Muscle of back (tissue), 11 donors: ENCODE measurements around the gene NPAS2. TPM values are rescaled to one million over a fixed set of nuclear protein-coding genes. Genes with fewer than 3 reads are reported as not detected.

ENCODE experiments used
- DNase-seq, 3 donors: peaks; one replicate each; pipeline versions ENCODE4 v3.0.0 to v3.0.0-alpha.2; 2013
- polyA plus RNA-seq, 10 donors: library from polyadenylated mRNA; unstranded; fragments of 120-200 nt; gene quantifications; one replicate each; pipeline ENCODE4 v1.2.1, GENCODE V29; 2013; ENCODE audit not compliant: insufficient read length in 10 of 10

NPAS2 gene
- polyA plus RNA-seq, 10 donors, result 6.1 to 12.1 (median 10.5) TPM

GRCh38 chr2:100853909-100854810 lies 34.2 kb downstream of the NPAS2 start:
- DNase-seq, result no peak

GRCh38 chr2:100855084-100855483 lies 35.1 kb downstream of the NPAS2 start:
- DNase-seq, result no peak

DNA sequence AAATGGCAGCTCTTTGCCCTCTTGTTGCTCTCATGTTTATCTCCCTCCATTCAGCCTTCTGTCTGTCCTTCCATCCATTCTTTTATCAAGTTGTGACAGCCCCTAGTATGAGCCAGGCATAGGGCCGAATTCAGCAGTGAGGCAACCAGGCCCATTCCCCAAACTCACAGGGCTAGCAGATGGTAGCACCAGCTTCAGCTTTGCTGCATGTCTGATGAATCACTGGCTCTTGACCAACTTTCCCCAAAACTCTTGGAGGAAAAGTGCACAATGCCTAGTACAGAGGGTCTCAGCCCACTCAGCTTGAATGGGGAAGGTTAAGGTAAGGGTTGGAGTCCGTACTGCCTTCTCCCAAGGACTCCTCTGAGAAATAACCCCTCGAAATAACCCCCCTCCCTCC lies 35.7 kb downstream of the NPAS2 start:
- DNase-seq, result no peak

DNA sequence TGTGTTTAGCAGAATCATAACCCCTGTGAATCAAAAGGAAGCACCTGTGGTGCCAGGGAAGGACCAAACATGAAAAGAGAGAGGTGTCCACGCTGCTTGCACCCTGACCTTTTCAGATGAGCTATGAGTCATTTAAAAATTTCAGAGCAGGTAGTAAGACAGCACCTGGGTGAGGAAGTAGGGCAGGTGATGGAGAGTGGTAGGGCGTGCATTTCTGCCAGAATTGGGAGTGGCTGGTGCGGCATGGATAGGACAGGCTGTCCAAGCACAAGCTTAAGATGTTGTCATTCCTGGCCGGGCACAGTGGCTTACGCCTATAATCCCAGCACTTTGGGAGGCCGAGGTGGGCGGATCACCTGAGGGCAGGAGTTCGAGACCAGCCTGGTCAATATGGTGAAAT lies 36.8 kb downstream of the NPAS2 start:
- no peak for DNase-seq

DNA sequence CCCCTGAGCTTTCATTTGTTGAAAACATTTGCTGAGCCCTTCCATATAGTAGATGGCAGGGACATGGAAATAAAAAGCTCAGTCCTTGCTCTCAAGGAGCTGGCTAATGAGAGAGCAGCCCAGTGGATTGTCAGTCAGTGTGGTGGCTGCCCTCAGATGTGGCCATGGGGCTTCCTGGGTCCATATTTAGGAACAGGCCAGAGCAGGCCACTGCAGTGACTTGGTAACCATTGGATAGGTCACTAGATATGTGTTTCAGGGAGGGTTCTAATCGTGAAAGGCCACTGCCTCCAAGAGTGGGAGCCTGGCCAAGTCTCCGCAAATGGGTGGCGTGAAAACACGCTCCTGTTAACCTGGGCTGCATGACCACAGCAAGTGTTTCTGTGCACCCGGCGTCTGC lies 37.4 kb downstream of the NPAS2 start:
- DNase-seq, result no peak

DNA sequence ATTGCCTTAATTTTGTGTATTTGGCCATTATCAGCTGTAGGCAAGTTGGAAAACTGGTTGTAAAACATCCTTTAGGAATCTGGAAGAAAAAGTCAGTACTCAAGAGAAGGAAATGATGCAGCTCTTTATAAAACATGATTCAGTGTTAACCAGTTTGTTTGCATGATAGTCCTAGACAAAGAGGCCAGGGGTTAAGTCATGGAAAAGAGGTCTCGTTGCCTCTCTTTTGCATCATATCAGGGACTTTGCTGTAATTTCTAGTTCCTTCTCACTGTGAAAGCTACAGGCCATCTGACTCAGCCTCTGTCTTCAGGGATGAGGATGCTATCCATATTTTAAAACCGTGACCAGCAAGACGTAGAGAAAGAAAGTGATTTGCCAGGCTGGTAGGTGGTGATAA lies 38.0 kb downstream of the NPAS2 start:
- DNase-seq, result peak in 1 of 3 donors; percentile 66

GRCh38 chr2:100859902-100860301 lies 40.0 kb downstream of the NPAS2 start:
- DNase-seq, result no peak

DNA sequence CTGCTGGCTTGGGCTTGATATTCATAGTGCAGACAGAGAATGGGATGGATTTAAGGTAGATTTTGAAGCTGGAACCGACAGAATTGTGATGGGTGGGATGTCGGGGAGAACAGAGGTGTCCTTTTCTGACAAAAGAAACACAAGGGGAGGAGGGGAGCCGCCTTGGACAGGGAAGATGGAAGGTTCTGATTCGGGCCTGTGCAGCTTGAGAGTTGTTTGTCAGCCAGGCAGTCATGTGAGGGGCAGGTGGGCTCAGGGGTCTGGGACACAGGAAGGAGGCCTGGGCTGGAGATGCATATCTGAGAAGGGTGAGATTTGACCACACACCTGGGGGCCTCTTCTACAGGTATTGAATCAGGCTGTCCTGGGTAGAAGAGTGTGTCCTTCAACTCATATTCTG lies 41.4 kb downstream of the NPAS2 start:
- no peak for DNase-seq

- no peak for DNase-seq
Measured at GRCh38 chr2:100862081-100862480, 42.1 kb downstream of the NPAS2 start.

DNA sequence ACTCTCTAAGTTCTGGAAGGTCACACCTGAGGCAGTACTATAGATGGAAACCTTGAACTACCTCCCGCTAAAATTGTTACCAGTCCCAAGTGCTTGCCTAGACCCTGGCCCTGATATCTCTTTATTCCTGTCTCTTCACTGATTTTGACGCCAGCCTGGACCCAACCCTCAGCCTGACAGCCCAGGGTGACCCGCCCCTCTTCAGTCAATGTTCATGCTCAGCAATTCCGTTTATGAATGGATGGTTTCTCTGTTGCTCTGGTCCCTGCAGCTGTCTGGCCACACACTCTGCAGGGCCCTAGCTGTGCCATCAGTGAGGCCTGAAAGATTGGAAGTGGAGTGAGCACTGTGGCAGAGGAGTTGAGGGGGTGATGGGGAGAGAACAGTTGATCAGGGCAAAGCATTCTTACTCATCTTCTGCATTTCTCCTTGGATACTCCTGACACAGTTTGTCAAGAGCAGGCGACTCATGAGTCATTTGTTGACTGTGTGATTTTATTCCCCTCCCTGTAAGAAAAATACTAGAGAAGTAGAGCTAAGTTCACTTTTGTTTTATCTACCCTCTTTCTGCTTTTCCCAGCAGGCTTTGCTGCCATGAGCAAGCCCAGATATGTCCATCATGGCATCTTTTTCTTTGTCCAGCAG lies 46.0 kb downstream of the NPAS2 start:
- DNase-seq, result peak in 1 of 3 donors; percentile 22

DNA sequence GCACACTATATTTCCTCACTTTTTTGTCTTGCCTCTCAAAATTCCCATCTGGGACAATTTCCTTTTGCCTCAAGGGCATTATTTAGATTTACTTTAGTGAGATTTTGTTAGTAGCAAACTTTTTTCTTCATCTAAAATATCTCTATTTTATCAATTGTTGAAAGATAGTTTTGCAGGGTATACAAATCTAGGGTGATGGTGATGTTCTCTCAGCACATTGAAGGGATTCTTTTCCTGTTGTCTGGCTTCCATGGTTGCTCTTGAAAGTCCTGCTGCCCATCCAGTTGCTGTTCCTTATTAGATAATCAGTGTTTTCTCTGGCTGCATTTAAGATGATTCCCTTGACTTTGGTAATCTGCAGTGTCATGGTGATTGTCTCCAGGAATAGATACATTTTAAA lies 48.1 kb downstream of the NPAS2 start:
- DNase-seq, result no peak

GRCh38 chr2:100869120-100869519 lies 49.2 kb downstream of the NPAS2 start:
- DNase-seq, result no peak

DNA sequence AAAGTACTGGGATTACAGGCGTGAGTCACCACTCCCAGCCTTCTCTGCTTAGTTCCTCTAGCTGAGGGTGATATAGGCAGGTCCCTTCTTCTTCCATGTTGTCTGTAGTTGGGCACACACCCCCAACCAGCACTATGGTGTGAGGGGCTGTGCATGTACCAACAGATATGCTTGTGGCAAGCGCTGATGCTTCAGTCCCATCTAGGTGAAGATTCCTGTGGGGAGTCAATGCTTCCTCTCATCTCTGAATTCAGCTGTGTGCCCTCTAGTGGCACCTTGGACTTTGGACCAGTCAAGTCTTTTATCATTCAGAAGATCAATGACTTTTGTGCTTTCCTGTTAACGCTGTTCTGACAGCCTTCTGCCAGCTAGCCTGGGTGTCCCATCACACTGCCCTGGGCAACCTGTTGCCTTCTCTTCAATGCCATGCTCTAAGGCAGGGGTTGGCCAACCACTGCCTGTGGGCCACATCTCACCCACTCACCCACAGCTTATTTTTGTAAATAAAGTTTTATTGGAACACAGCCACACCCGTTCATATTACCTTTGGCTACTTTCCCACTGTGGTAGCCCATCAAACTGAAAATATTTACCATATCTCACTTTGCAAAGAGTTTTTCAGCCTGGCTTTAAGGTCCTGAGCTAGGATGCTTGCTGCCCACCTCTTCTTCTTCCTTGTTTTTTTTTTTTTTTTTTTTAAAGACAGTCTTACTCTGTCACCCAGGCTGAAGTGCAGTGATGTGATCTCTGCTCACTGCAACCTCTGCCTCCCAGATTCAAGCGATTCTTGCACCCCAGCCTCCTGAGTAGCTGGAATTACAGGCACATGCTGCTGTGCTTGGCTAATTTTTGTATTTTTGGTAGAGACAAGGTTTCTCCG lies 51.0 kb downstream of the NPAS2 start:
- no peak for DNase-seq

DNA sequence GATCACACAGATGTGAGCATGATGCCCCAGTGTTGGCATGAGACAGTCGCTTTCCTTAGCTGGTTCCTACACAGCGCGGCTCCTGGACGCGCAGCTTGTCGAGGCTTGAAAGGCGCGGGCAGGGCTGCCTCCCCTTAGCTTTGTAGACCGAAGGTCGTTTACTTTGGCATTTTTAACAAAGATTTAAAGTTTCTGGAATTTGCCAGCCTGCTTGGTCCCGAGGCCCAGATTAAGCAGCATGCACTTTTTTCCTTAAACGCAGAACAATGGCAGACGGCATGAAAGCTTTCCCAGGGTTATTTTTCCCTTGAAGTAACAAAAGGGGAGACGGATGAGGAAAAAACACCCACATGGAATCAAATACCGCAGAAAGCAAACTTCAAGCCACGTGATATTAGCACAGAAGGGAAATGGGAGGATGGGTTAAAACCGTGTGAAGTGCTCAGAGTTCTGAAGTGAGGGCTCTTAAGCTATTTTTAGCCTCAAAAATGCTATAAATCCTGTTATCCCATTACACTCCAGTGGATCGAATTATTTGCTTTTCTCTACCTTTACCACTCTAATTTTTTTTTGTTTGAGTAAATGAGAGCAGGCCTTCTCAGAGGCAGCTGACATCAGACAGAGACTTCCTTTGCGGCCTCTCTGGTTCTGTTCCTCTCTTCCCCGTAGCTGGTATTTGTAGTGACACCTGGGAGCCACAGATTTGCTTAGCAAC lies 55.7 kb downstream of the NPAS2 start:
- no peak for DNase-seq

DNA sequence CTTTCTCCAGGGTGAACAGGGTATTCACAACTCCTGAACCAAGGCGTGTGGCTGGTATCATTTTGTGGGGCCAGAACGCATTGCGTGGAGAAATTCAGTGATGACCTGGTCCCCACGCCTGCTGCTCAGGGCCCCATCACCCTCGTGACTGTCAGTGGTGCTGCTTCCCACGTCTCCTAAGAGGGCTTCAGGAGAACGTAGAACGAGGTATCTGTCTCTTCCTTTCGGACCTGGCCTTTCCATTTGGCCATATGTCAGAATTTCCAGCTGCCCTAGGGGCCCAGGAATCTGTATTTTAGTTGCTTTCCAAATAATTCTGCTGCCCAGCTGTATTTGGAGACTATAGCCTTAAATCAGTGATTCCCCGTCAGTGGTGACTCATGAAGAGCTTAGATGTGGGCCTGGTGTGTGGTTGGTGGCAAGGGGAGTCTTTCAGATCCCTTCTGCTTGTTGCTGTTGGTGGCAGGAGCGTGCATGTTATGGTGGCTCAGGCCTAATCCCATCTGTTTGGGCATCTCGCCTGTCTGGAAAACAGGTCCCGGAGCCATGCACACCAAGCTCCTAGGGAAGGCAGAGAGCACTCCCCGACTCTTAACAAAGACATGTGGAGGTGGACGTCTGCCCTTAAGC lies 56.4 kb downstream of the NPAS2 start:
- no peak for DNase-seq

DNA sequence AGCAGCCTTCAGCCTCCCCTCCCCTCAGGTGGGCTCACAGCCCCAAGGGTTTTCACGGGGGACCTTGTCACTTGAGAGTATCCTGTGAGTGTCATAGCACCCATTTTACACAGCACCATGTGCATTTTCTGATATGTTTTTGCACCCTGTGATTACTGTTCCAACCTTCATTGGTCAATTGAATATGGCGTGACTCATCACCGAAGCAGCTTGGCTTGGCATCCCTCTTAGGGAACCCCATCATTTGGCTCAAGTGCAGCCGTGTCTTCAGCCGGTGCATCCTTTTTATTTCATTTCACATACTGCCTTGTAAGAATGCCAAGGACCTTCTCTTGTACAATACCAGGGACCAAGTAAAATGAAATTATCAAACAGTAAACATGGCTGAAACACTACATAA lies 57.6 kb downstream of the NPAS2 start:
- no peak for DNase-seq

GRCh38 chr2:100878000-100878791 lies 58.3 kb downstream of the NPAS2 start:
- no peak for DNase-seq

GRCh38 chr2:100879296-100879695 lies 59.4 kb downstream of the NPAS2 start:
- no peak for DNase-seq

GRCh38 chr2:100880036-100880435 lies 60.1 kb downstream of the NPAS2 start:
- DNase-seq, result no peak

DNA sequence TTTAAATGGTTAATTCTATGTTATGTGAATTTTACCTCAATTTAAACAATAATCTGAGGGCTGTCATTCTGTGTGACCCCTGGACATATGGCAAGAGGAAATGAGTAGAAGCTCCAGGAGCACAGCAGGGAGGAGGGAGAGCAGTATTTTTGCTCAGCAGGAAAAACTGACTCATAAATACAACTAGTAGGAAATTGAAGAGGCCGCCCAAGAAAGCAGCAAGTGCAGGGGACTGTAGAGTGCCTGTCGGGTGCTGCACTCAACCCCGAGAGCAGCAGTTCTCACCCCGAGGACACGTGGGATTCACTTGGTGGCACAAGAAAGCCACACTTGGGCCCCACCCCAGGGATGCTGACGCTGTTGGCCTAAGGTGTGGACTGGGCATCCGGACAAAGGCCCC lies 60.8 kb downstream of the NPAS2 start:
- DNase-seq, result no peak
